ENCODE results near the gene SPRYD3.
A peak's percentile ranks its signal among the peaks of the same experiment; 100 is the strongest.
"Not testable (repeated sequence)": the region's sequence is repeated elsewhere in the genome, so short reads cannot be mapped to it uniquely, and the experiment has no call there.

SPRYD3 gene, protein sequence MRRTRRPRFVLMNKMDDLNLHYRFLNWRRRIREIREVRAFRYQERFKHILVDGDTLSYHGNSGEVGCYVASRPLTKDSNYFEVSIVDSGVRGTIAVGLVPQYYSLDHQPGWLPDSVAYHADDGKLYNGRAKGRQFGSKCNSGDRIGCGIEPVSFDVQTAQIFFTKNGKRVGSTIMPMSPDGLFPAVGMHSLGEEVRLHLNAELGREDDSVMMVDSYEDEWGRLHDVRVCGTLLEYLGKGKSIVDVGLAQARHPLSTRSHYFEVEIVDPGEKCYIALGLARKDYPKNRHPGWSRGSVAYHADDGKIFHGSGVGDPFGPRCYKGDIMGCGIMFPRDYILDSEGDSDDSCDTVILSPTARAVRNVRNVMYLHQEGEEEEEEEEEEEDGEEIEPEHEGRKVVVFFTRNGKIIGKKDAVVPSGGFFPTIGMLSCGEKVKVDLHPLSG

GRCh38 chr12:53079226-53080117 lies at the start of gene SPRYD3:
TSS of gene SPRYD3 (minus strand) at chr12:53079390. CDS start at chr12:53079333, 57 bp downstream.
- DNase-seq (ENCODE audit: low read depth), result peak; percentile 95

DNA sequence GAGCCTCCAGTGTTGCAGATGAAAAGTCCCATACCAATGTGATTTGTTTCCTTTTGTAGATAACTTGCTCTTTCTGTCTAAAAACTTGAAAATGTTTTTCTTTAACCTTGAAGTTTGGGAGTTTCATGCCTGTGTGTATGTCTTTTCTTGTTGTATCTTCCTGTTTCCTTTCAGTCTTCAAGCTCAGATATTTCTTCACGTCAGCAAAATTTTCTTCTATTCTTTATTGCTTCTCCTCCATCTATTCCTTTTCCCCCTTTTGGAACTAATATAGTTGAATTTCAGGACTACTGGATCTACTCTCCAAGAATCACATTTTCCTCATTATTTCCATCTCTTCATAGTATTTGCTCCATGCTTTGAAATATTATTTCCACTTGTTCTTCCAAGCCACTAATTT lies 48.0 kb upstream of the SPRYD3 start:
- DNase-seq (ENCODE audit: low read depth), result no peak

DNA sequence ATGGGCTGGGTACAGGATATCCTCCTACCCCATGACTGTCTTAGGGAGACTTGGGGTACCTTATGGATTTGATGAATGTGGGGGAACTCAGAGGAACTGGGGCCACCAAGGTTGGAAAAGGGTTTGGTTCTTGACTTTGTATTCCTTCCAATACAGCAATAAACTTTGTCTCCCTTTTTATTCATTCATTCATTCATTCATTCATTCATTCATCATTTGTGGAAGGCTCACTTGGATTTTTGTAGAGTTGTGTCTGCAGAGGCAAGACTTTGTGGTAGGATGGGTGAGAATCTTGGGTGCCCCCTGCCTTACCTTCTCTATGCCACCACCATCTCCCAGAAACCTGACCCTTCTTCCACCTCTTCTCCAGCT lies 45.1 kb upstream of the SPRYD3 start:
- no peak for DNase-seq (ENCODE audit: low read depth)

DNA sequence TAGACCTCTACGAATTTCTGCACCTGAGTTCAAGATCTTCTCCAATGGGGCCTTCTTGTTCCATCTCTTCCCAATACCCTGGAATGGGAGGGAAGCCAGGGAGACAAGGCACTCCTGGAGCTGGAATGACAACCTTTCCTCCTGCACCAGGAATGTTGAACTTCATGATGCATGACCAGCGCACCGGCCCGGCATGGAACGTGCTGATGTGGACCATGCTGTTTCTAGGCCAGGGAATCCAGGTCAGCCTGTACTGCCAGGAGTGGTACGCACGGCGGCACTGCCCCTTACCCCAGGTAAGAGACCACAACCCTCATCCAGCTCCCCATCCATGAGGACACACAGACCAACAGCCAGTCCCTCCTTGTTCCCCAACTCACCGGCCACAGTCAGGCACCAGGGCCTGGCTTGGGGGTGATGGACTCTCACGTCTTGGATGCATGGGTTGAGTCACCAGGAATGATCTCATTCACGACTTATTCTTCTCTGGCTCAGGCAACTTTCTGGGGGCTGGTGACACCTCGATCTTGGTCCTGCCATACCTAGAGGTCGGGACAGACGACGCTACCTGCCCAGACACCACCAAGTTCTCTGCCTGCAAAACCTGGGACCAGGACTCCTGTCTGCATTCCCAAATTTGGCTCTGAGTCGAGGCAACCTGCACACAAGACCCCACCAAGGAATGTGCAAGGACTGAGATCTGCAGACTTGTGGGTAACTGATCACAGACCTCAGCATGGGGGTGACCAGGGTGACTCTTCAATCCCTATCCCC lies 44.6 kb upstream of the SPRYD3 start:
- DNase-seq (ENCODE audit: low read depth), result no peak

DNA sequence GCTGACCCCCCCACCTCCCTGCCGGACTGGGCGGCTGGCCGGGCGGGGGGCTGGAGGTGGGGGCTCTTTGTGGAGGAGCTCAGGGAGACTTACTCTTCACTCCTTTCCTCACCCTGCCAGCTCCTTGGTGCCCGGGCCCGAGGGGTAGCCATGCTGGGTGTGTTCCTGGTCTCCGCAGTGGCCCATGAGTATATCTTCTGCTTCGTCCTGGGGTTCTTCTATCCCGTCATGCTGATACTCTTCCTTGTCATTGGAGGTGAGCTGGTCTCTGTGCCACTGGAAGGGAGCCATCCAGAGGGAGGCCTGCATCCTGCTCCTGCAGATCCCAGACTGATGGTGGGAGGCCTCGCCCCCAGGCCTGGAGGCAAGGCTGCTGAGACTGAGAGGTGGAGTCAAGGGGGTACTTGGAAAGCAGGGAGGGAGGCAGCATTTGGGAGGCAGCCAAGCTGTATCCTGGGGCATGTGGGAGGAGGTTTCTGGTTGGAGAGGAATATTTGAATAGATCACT lies 43.8 kb upstream of the SPRYD3 start:
- DNase-seq (ENCODE audit: low read depth), result no peak

GRCh38 chr12:53120685-53121525 lies 41.7 kb upstream of the SPRYD3 start:
- no peak for DNase-seq (ENCODE audit: low read depth)

DNA sequence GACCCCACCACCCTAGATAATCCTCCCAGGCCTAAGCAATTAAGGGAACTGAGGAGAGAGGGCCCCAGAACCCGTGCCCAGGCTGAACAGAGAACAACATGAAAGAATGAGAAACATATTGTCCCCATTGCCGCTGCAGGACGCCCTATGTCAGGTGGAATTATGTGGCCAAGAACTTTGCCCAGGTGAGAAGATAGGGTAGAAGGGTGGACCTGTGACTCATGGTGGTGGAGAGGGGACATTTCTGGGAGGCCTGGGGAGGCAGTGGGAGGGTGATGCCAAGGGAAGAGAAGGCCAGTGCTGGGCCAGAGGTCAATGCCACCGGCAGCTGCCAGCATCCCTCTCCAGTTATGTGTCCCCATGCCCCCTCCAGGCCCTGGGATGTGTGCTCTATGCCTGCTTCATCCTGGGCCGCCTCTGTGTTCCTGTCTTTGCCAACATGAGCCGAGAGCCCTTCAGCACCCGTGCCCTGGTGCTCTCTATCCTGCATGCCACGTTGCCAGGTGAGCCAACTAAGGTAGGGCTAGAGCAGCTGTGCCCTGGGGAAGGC lies 39.6 kb upstream of the SPRYD3 start:
- DNase-seq (ENCODE audit: low read depth), result no peak

- no peak for DNase-seq (ENCODE audit: low read depth)
Observed at GRCh38 chr12:53115891-53116648, 36.9 kb upstream of the SPRYD3 start.

- no peak for DNase-seq (ENCODE audit: low read depth)
Observed at GRCh38 chr12:53115112-53115890, 36.1 kb upstream of the SPRYD3 start.

DNA sequence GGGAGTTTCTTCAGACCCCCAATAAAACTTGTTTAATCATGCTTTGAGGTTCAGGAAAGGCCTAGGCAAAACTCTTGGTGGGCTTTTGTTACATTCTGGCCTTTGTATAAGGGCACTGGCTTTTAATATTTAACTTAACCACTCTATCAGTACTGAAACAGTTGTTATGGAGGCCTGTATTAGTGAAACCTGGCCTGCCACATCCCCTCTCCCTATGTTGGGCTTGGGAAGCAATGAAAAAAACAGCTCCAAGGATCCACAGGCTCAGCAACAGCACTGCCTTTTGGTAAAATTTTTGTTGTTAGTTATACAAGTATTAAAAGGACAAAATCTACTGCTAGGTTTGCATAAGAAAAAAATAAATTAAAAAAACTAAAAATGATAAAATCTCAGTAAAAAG lies 34.8 kb upstream of the SPRYD3 start:
- DNase-seq (ENCODE audit: low read depth), result no peak

DNA sequence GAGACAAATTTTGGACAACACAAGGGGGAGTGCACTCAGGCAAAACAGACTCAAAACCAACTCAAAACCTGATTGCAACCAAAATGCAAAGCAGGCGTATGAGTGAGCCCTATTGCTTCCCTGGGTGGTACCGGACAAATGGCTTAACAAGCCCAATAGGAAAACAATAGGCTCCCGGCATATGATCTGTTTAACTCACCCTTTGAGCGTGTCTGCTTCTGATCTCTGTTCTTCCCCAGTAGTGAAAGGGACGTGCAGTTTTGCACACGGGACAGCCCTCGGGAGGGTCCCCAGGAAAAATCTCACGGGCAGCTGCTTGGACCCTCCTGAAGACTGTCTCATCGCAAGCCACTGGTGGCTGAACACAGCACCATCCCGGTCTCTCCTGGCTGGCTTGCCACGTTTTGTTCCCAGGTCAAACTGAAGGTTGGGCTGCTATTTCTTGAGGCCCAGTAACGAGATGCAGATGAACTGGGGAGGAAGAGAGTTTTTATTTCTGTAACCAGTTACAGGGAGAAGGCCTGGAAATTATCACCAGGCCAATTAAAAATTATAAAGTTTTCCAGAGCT lies 34.0 kb upstream of the SPRYD3 start:
- no peak for DNase-seq (ENCODE audit: low read depth)

DNA sequence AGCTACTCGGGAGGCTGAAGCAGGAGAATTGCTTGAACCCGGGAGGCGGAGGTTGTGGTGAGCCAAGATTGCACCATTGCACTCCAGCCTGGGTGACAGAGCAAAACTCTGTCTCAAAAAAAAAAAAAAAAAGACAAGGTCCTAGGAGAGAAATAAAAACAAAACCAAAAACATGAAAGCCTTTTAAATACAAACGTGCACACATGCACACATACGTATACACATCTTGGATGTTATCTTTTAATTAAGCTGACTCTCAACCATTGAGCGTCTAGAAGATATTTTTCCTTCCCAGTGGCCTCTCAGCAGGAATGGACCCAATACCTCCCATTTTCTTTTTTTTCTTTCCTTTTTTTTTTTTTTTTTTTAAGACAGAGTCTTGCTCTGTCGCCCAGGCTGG lies 33.2 kb upstream of the SPRYD3 start:
- not testable (repeated sequence) for DNase-seq (ENCODE audit: low read depth)

DNA sequence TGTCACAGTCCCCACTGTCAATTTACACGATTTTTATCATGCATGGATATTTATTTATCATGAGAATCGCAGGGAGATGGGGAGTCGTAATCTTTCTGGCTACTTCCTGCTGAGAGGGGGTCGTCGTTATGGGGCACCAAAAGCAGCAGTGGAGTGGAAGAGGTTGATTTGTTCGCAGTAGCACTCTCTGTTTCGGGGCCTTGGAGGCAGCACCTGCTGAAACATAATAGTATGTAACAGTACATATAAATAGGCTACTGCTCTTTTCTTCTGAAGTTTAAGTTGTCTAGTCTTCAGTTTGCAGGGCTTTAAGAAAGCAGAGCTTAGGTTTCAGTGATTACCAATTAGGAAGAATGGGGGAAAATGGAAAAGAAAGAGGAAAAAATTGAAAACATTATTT lies 27.9 kb upstream of the SPRYD3 start:
- DNase-seq (ENCODE audit: low read depth), result no peak

DNA sequence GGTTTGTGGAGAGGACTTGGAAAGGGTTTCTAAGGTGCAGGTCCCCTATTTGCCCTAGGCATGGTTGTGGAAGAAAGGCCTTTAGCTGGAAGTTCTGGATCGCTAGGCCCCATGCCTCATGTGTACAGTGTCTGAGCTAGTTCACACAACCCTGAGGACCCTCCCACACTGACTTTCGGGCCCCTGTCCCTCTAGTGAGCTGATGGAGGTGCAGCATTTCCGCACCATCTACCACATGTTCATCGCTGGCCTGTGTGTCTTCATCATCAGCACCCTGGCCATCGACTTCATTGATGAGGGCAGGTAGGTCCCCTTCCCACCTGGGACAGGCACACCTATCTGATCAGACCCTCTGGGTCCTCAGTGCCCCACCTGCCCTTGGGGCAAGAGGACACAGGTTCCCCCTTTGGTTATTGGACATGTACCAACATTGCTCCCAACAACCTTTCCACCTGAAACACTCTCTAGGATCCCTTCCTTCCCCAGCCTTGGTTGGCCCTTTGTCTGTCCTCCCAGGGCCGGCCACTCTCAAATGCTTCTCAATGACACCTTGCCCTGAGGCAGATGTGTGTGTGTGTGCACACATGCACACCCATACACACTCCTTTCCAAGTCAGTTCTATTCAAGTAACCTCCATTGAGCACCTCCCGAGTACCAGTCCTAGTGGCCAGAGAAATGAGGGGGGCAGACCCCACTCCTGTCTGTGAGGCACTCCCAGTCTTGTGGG lies 26.7 kb upstream of the SPRYD3 start:
- DNase-seq (ENCODE audit: low read depth), result no peak

GRCh38 chr12:53105256-53105655 lies 26.1 kb upstream of the SPRYD3 start:
- DNase-seq (ENCODE audit: low read depth), result no peak

- DNase-seq (ENCODE audit: low read depth), result no peak
Observed at GRCh38 chr12:53103860-53104305, 24.7 kb upstream of the SPRYD3 start.

GRCh38 chr12:53102883-53103807 lies 24.0 kb upstream of the SPRYD3 start, which contains the start of gene SOAT2:
TSS of gene SOAT2 (plus strand) at chr12:53103486. CDS start at chr12:53103578, 92 bp downstream.
- DNase-seq (ENCODE audit: low read depth), result peak; percentile 46

Measured in activated T-cell treated with anti-CD3 and anti-CD28 coated beads for 48 hours (primary cell).